Endothelial cell of umbilical vein (primary cell): ENCODE data around the gene XRRA1. TPM values are rescaled to one million over a fixed set of nuclear protein-coding genes. Genes with fewer than 3 reads are reported as not detected.

Experiments used
- BruUV-seq: library from RNA; stranded (reverse); fragments of 400-500 nt; replicated peaks from 2 replicates; lab custom pipeline; 2021; lab: Mats Ljungman, UMichigan
- CTCF ChIA-PET: fragments of 300-600, 350-600 bp; sonication (Branson Sonifier 250); formaldehyde crosslinking; loops from one replicate; lab custom pipeline; 2021; ENCODE audit warnings: antibody characterized with exemption, inconsistent platforms; lab: Charles Lee
- POLR2A ChIA-PET: fragments of 300-600, 350-600 bp; sonication (Branson Sonifier 250); formaldehyde crosslinking; loops from one replicate; lab custom pipeline; 2021; ENCODE audit warnings: antibody characterized with exemption, inconsistent platforms; lab: Charles Lee
- DNase-seq: peaks from one replicate; pipeline ENCODE4 v3.0.0-alpha.2; 2011; ENCODE audit warnings: low read depth, low spot score
- FAIRE-seq: peaks from 2 replicates; lab custom pipeline; 2011; peaks lifted over from hg19 to GRCh38; lab: Jason Lieb, UNC
- H2AFZ ChIP-seq: 2 replicates; pipeline ENCODE4 v1.6.0; 2012; ENCODE audit warnings: low read depth, low read length, control low read depth, inconsistent platforms
- H3K27ac ChIP-seq: 2 replicates; pipeline ENCODE4 v1.5.1; 2011; ENCODE audit warnings: low read depth, mild to moderate bottlenecking, control low read depth, low read length, moderate library complexity; ENCODE audit not compliant: insufficient read depth
- H3K27me3 ChIP-seq, 2 experiments: 2 replicates each; pipeline versions ENCODE4 v1.6.0 to v1.6.1; 2011; ENCODE audit warnings: low read length in 2 of 2, mixed read lengths in 1 of 2; ENCODE audit not compliant: control insufficient read depth in 2 of 2, insufficient read depth in 2 of 2
- H3K36me3 ChIP-seq, 2 experiments: 2 replicates in 1 of 2; 3 replicates in 1 of 2; pipeline ENCODE4 v1.5.1; 2011; ENCODE audit warnings: low read length in 2 of 2, mild to moderate bottlenecking in 1 of 2, moderate library complexity in 1 of 2; ENCODE audit not compliant: control insufficient read depth in 2 of 2, insufficient read depth in 2 of 2; ENCODE audit errors: extremely low read depth in 1 of 2
- H3K4me1 ChIP-seq: 3 replicates; pipeline ENCODE4 v1.5.1; 2011; ENCODE audit warnings: mild to moderate bottlenecking, low read length; ENCODE audit not compliant: control insufficient read depth, insufficient read depth; ENCODE audit errors: extremely low read depth
- H3K4me2 ChIP-seq: 2 replicates; pipeline ENCODE4 v1.6.1; 2011; ENCODE audit warnings: low read length, control low read depth, mixed read lengths; ENCODE audit not compliant: insufficient read depth
- H3K4me3 ChIP-seq, 3 experiments: fragments of 200-600 bp in 1 of 3; sonication (generic), shearing (Covaris generic) in 1 of 3; replicated peaks in 1 of 3; 2 replicates each; pipeline ENCODE4 v1.5.1; 2011 to 2016; ENCODE audit warnings: control low read depth in 3 of 3, low read length in 3 of 3, mild to moderate bottlenecking in 2 of 3, inconsistent platforms in 1 of 3, low read depth in 1 of 3, moderate library complexity in 1 of 3; ENCODE audit not compliant: insufficient read depth in 1 of 3
- H3K79me2 ChIP-seq: 2 replicates; pipeline ENCODE4 v1.6.0; 2012; ENCODE audit warnings: low read length, inconsistent platforms; ENCODE audit not compliant: control insufficient read depth, insufficient read depth
- H3K9ac ChIP-seq: replicated peaks from 2 replicates; pipeline ENCODE3; 2011; ENCODE audit warnings: low read length, control low read depth; ENCODE audit not compliant: insufficient read depth; ENCODE audit errors: extremely low read depth
- H3K9me1 ChIP-seq: replicated peaks from 3 replicates; pipeline ENCODE4 v1.6.0; 2011; ENCODE audit warnings: mild to moderate bottlenecking, low read length; ENCODE audit not compliant: control insufficient read depth, insufficient read depth; ENCODE audit errors: extremely low read depth
- H3K9me3 ChIP-seq: replicated peaks from 2 replicates; pipeline ENCODE4 v1.5.1; 2012; ENCODE audit warnings: low read length, inconsistent platforms; ENCODE audit not compliant: control insufficient read depth, insufficient read depth
- H4K20me1 ChIP-seq: replicated peaks from 2 replicates; pipeline ENCODE3; 2011; ENCODE audit warnings: mild to moderate bottlenecking, low read length; ENCODE audit not compliant: control insufficient read depth, insufficient read depth; ENCODE audit errors: extremely low read depth
- CTCF ChIP-seq, 2 donors: IDR thresholded peaks; 1 replicate in 1 of 2; 2 replicates in 1 of 2; pipeline ENCODE4 v1.5.1; 2011; ENCODE audit warnings: low read length in 2 of 2, mild to moderate bottlenecking in 2 of 2, moderate library complexity in 2 of 2, control low read depth in 1 of 2, inconsistent platforms in 1 of 2, low read depth in 1 of 2; ENCODE audit not compliant: insufficient read depth in 1 of 2; ENCODE audit errors: extremely low read depth in 1 of 2
- EZH2 ChIP-seq: IDR thresholded peaks from 2 replicates; pipeline ENCODE4 v1.6.1; 2012; ENCODE audit warnings: borderline replicate concordance, low read depth, mild to moderate bottlenecking, moderate library complexity, low read length, inconsistent platforms; ENCODE audit not compliant: severe bottlenecking
- FOS ChIP-seq: IDR thresholded peaks from 2 replicates; pipeline ENCODE4 v1.6.1; 2011; ENCODE audit warnings: mild to moderate bottlenecking, low read length, moderate library complexity, borderline replicate concordance; ENCODE audit not compliant: insufficient read depth
- GATA2 ChIP-seq: IDR thresholded peaks from 2 replicates; pipeline ENCODE4 v1.7.0; 2011; ENCODE audit warnings: low read depth, mild to moderate bottlenecking, moderate library complexity, mixed read lengths, low read length; ENCODE audit not compliant: insufficient read length, insufficient read depth
- JUN ChIP-seq: IDR thresholded peaks from 2 replicates; pipeline ENCODE4 v1.6.1; 2011; ENCODE audit warnings: borderline replicate concordance, low read depth; ENCODE audit not compliant: insufficient read length, insufficient read depth
- MAX ChIP-seq: IDR thresholded peaks from 2 replicates; pipeline ENCODE4 v1.6.1; 2011; ENCODE audit not compliant: insufficient read depth, insufficient read length
- MYC ChIP-seq: IDR thresholded peaks from one replicate; pipeline ENCODE4 v1.6.1; 2011; ENCODE audit warnings: mild to moderate bottlenecking, low read depth, low read length
- POLR2A ChIP-seq: IDR thresholded peaks from 2 replicates; pipeline ENCODE4 v1.6.1; 2012; ENCODE audit warnings: low read depth, mild to moderate bottlenecking, control low read depth, low read length
- POLR2AphosphoS5 ChIP-seq: IDR thresholded peaks from 2 replicates; pipeline ENCODE4 v1.6.1; 2012; ENCODE audit warnings: low read depth, mild to moderate bottlenecking, control low read depth, low read length, moderate library complexity; ENCODE audit not compliant: insufficient read depth
- dilution Hi-C: fragments of 300-500 bp; cut with MboI; formaldehyde crosslinking; loops from one replicate; pipeline ENCODE4 v1.15.0; 2019; ENCODE audit warnings: low sequenced_read_pairs; ENCODE audit not compliant: extremely low pct_ligation_motif_present
- intact Hi-C: fragments of 100-400 bp; cut with micrococcal nuclease; formaldehyde crosslinking; loops from one replicate; pipeline ENCODE4 v1.10.0; 2022
- polyA plus RNA-seq, 4 experiments: library from polyadenylated mRNA; depleted of rRNA in 3 of 4; stranded (reverse) in 3 of 4; unstranded in 1 of 4; fragments of >200 nt; gene quantifications; 2 replicates each; pipeline versions ENCODE4 v1.2.1 to v1.2.3, GENCODE V29; 2011 to 2012; ENCODE audit warnings: missing spikeins in 1 of 4
- total RNA-seq: library from RNA; stranded (reverse); gene quantifications from 2 replicates; pipeline ENCODE4 v1.2.3, GENCODE V29; 2021

XRRA1 gene
- total and polyA plus RNA-seq, 2 donors (not counting 3 experiments of a cell fraction or from before 2014, with no cell fraction given): 8.6 to 11.2 TPM

- POLR2A ChIA-PET: no interaction called here
- intact Hi-C loops: no loop called here
- H3K9me3 ChIP-seq: no peaks in the 10 kb centered on the region
- no peak for DNase-seq
- no peak overlapping the region for H3K9ac ChIP-seq
- no peaks in the 10 kb centered on the region for H3K9me1 ChIP-seq
- peaks cover 9% of the 10 kb centered on the region for H3K4me1 ChIP-seq
- no peaks in the 10 kb centered on the region for H3K27me3 ChIP-seq
- H3K4me3 ChIP-seq: no peak overlapping the region
- peaks cover 0 to 3% of the 10 kb centered on the region in 2 experiments for H3K36me3 ChIP-seq
- BruUV-seq: no TSS peak
- H3K79me2 ChIP-seq: no peaks in the 10 kb centered on the region
- no peak overlapping the region for H2AFZ ChIP-seq
- H3K4me2 ChIP-seq: no peak overlapping the region
- dilution Hi-C loops: loop anchor here (25.0 kb wide), 1 partner anchor 102 kb away; no protein-coding TSS in a partner anchor
- no peaks in the 10 kb centered on the region for H4K20me1 ChIP-seq
- CTCF ChIA-PET: interaction anchor here (0.8 to 1.7 kb wide), 4 partner anchors 14 to 207 kb away, joined by 3 to 5 read pairs (median 4); no protein-coding TSS in a partner anchor
- no peak for TF ChIP-seq CTCF (IDR thresholded peaks at IDR 0.05; ENCODE audit: extremely low read depth in 1 of 2, insufficient read depth in 1 of 2, low read depth in 1 of 2, low read length in 2 of 2)
- H3K27ac ChIP-seq: no peak overlapping the region
- FAIRE-seq: no peak
Observed at GRCh38 chr11:74909812-74910211, 39.1 kb downstream of the XRRA1 start.

- H3K4me3 ChIP-seq: no peak overlapping the region
Observed at GRCh38 chr11:74909385-74909784, 39.5 kb downstream of the XRRA1 start.

More at GRCh38 chr11:74909385-74909784, 39.5 kb downstream of the XRRA1 start:
- H3K27ac ChIP-seq: no peak overlapping the region
- TF ChIP-seq MAX (no peak), GATA2 (no peak), POLR2A (no peak), EZH2 (no peak), MYC (no peak), JUN (no peak), FOS (no peak), CTCF (IDR thresholded peaks at IDR 0.05; ENCODE audit: extremely low read depth in 1 of 2, insufficient read depth in 1 of 2, low read depth in 1 of 2, low read length in 2 of 2) (no peak), POLR2AphosphoS5 (no peak)
- no peaks in the 10 kb centered on the region for H3K9me3 ChIP-seq
- H3K9ac ChIP-seq: no peak overlapping the region
- dilution Hi-C loops: loop anchor here (25.0 kb wide), 1 partner anchor 103 kb away; no protein-coding TSS in a partner anchor
- no peak overlapping the region for H3K4me2 ChIP-seq
- POLR2A ChIA-PET: no interaction called here
- no peaks in the 10 kb centered on the region for H3K27me3 ChIP-seq
- no peaks in the 10 kb centered on the region for H3K79me2 ChIP-seq
- FAIRE-seq (no peak), DNase-seq (no peak)
- CTCF ChIA-PET: interaction anchor here (0.8 to 1.7 kb wide), 5 partner anchors 14 to 339 kb away, joined by 3 to 5 read pairs (median 3); no protein-coding TSS in a partner anchor
- H4K20me1 ChIP-seq: no peaks in the 10 kb centered on the region
- BruUV-seq: no TSS peak
- peaks cover 11% of the 10 kb centered on the region for H3K4me1 ChIP-seq
- intact Hi-C loops: no loop called here
- H3K9me1 ChIP-seq: no peaks in the 10 kb centered on the region
- no peak overlapping the region for H2AFZ ChIP-seq
- H3K36me3 ChIP-seq: peaks cover 0 to 3% of the 10 kb centered on the region in 2 experiments
